ENCODE results near the gene MAST4.

The MAST4 gene

GRCh38 chr5:66702426-66702825, 106.2 kb downstream of the MAST4 start:
- no peak for DNase-seq

DNA sequence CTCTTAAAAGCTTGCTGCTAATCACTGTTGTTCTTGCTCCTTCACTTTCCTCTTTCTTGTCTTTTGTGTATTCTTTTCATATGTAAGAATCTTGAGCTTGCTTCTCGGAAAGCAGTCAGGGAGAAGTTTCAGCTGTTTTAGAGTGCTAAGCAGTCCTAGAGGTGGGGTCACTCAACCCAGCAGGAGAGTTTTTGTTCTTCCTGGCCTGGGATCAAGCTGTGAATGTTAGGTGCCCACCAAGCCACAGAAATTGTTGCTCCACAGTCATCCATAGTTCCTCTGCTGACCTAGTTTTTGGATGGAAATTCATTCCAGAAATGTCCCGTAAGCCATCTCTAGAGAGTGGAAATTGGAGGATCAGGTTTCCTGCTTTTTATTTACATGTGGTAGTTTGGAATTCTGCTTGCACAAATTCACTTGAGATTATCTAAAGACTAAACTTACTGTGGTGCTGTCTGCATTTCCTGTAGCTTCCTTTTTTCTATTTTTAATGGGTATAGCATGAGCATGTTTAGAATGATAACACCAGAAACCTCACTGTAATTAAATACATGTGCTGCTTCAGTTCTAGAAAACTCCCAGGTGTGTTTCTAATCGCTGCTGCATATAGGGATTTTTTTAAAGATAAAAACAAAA, 108.7 kb downstream of the MAST4 start:
- no peak for DNase-seq

GRCh38 chr5:66708368-66708767, 112.2 kb downstream of the MAST4 start:
- no peak for DNase-seq

DNA sequence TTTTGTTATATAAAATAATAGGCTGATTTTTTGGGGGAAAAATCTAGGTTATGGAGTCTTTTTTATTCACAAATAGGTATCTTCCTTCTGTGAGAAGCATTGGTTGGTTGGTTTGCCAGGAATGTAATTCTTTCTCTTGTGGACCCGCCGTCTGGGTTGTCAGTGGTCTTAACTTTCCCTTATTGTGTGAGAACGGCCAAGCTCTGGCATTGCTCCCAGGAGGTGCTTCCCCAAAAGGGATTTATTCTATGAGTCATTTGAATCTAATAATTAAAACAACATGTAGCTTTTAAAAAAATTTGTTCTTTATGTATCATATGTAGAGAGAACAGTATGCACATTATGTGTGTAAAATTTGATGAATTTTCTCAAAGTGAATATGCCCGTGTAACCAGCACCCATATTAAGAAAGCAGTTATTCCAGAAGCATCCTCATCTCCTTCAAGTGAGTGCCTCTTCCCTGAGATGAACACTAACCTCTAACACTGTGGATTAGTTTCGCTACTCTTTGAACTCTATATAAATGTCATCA, 114.4 kb downstream of the MAST4 start:
- no peak for DNase-seq

DNA sequence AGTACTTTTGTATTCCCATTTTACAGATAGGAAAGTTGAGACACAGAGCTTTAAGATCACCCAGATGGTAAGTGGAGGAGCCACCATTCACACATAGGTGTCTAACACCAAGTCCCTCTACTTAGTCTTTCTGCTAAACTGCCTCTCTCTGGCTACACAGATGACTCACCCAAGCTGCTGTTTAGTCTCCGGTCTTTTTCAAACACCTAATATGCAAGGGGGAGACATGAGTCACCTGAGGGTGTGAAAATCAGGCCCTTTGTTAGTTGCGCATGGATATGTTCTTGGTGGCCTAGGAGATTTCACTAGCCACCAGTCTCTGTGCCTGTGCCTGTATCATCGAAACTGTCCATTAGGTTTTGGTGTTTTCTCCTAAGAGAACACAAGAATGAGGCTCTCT, 117.8 kb downstream of the MAST4 start:
- no peak for DNase-seq

GRCh38 chr5:66717455-66718373, 121.5 kb downstream of the MAST4 start:
- no peak for DNase-seq

DNA sequence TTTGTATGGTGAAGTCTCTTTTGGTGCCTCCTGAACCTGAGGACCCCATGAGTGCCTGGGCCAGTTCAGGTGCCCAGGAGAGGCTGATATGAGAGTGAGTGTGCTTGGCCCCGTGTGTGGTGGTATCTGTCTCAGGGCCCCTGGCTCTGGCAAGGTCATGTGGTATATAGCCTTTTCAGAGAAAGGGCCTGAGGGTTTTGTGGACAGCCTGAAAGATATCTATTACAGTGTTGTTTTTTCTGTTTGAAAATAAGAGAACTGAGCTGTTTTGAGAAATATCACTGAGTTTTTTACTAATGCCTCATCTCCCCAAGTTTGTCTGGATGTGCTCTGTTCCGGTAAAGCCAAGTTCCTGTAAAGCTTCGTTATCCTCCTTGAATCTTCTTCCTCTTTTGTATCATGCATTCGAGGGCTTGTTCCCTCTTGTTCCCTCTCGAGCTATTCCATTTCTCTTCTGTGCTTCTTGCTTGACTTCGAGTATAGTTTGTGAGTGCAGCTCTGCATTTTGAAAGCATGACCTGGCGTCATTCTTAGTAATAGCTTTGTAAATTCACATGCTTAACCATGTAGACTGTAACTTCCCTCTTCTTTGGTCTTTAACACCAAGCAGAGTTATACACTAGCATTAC, 122.3 kb downstream of the MAST4 start:
- peak; percentile 68 to 75 for DNase-seq

- no peak for DNase-seq
Measured at GRCh38 chr5:66720780-66721179, 124.6 kb downstream of the MAST4 start.

DNA sequence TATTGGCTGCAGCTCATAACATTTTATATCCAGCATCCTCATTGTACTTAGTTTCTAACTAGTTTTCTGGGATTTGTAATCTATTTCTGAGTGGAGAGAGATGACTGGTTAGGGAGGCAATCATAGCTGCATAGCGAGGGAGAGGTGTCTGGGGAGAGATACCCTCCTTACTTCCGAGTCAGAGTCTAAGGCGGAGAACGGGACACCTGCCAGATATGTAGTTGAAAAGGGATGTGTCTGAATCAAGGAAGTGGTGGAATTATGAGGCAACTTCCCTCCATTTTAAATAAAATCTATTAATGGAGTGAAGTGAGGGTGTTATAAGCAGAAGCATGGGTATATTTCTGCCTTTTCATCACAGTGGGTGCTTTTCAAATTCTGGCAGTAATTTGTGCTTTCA, 126.5 kb downstream of the MAST4 start:
- peak; percentile 23 to 42 for DNase-seq

DNA sequence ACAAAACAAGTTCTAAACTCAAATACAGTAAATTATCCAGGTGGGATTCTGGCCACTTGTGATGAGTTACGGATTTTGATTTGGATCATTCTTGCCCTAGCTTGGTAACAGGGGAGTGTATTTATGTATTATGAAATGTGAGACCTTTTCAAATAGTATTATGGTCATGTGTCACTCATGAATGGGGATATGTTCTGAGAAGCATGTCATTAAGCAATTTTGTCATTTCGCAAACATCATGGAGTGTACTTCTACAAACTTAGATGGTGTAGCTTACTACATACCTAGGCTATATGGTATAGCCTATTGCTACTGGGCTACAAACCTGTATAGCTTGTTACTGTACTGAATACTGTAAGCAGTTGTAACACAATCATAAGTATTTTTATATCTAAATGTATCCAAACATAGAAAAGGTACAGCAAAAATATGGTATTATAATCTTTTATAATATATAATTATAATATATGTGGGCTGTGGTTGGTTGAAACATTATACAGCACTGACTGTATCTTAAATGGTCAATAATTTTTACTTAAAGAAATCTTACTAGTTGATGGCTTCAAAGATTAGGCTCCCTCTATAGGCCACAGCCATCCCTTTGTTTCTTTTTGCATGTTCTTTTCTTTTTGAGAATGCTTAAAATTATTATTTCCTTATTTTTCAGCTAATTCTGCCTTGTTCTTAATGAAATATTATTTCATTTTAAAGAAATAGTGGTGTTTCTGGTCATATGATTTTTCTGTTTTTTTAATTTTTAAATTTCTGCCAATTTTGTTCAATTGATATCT, 128.4 kb downstream of the MAST4 start:
- DNase-seq: peak in 1 of 2 experiments; percentile 21

GRCh38 chr5:66727630-66728029, 131.4 kb downstream of the MAST4 start:
- DNase-seq: no peak

DNA sequence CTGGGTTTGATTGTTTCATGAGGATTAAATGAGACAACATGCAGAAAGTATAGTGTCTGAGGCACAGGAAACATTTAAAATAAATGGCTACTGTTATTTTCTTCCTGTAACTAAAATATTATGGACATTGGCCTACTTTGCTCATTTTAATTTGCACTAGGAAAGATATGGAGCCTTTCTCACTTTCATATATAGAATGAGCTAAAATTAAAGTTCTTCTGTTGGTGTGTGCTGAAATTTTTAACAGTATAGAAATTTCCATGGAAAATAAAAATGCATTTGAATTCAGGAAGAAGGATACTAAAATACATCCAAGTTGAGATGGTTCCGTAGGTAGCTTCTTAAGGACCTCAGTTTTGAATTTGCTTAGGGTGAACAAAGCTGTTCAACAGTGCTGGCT, 131.9 kb downstream of the MAST4 start:
- DNase-seq: no peak

DNA sequence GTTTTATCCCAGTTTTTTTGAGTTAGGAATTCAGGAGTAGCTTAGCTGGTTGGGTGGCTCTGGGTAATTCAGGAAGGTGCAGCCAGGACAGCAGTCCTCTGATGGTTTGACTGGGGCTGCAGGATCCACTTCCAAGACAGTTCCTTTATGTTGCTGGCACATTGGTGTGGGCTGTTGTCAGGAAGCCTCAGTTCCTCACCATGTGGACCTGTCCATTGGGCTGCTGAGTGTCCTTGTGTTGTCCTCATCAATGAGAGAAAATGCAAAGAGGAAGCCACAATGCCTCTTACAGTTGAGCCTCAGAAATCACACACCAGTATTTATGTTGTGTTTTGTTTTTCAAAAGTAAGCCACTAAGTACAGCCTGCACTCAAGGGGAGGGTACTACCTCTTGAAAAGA, 140.9 kb downstream of the MAST4 start:
- DNase-seq: no peak

DNA sequence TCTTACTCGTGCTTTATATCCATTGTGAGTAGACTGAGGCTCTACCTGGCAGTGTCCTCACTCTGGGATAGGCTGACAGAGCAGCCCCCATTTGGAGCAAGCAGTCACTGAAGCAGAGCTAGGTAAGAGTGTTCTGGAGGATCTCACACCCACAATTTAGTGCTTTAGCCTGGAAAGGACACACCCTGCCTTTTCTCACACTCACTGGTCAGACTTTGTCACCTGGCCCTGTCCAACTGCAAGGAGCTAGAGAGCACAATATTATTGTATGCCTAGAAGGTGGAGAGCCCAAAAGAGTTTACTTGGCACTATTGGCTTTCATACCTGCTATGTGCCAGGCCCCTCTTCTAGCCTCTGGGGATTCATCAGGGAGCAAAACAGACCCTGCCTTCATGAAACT, 141.9 kb downstream of the MAST4 start:
- DNase-seq: no peak

GRCh38 chr5:66739021-66739420, 142.8 kb downstream of the MAST4 start:
- DNase-seq: no peak

DNA sequence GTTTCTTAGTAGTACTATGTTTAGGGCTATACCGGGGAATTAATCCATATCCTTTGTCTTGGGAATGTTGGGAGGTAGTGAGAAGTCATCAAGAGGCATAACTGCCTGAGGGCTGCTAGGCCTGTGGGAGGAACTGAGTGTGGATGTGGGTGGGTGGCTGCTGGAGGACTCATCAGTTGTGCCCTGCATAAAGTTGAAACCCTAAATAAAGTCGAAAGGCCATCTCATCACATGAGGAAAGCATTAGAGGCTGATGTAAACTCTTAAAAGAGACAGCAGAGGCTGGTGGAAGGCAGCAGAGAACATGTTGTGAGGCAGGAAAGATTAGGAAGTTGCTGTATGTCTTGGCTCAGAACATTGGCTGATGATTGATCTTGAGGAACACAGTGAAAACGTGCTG, 143.8 kb downstream of the MAST4 start:
- DNase-seq: no peak

GRCh38 chr5:66741394-66741793, 145.2 kb downstream of the MAST4 start:
- no peak for DNase-seq

GRCh38 chr5:66742083-66742895, 146.1 kb downstream of the MAST4 start:
- no peak for DNase-seq

- no peak for DNase-seq
Measured at GRCh38 chr5:66742896-66743247, 146.7 kb downstream of the MAST4 start.

DNA sequence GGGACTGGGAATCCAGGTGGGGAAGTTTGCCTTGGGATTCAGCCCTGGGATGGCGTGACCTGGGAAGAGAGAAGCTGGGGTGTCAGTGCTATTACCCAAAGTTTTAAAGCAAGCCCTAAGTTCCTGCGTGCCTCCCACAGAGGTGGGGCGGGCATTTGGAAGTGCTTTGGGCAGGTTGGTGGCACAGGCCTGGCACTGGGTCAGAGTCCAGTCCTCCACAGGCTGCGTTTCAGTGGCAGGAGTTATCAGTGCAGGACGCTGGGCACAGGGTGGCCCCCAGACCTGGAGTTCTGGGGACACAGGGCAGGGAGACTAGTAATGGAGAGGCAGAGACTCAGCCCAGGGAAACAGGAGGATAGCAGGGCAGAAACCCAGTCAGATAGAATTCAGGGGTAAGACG, 147.2 kb downstream of the MAST4 start:
- DNase-seq: no peak

DNA sequence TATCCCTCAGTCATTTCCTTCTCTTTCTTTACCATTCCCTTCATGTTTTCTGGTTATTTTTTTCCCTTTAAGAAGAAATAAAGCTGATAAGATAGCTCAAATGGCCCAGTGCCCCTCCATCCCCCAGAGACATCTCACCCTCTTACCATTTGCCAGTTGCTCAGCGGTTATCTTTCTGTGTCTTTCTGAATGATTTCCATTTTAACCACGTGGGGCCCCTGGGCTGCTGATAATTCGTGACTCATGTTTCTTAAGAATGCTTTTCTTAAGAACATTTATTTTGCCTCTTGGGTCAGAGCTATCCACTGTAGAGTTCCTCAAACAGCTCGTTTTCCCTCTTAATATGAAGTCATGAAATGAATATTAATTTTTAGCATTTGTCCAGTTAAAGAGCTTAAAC, 147.8 kb downstream of the MAST4 start:
- DNase-seq: no peak

DNA sequence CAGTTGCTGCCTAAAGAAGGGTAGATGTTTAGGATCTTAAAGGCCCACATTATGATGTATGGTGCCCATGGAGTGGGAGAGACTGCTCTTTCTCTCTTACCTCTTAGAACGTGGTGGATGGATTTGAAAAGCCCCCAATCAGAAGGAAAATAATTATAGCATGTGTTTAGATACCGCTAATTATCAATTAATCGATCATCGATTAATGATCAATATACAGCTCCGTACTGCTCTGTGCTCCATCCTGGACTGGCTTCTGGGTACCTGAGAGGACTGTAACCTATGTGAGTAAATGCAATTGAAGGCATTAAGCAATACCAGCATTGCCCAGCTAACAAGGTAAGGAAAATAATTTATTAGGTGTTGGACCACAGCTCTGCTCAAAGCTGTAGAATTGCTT, 149.1 kb downstream of the MAST4 start:
- no peak for DNase-seq

Data from Kasumi-1 (cell line).